Endothelial cell of umbilical vein (primary cell): Measurements from ENCODE around the gene RNF213.

Experiments
- TF ChIP-seq, protein P1 (sequence below), 2 donors: IDR thresholded peaks; 1 replicate in 1 of 2; 2 replicates in 1 of 2; pipeline ENCODE4 v1.5.1; 2011; ENCODE audit warnings: low read length in 2 of 2, mild to moderate bottlenecking in 2 of 2, moderate library complexity in 2 of 2, control low read depth in 1 of 2, inconsistent platforms in 1 of 2, low read depth in 1 of 2; ENCODE audit not compliant: insufficient read depth in 1 of 2; ENCODE audit errors: extremely low read depth in 1 of 2
- TF ChIP-seq, protein P2 (sequence below): IDR thresholded peaks from 2 replicates; pipeline ENCODE4 v1.6.1; 2011; ENCODE audit not compliant: insufficient read depth, insufficient read length

DNA sequence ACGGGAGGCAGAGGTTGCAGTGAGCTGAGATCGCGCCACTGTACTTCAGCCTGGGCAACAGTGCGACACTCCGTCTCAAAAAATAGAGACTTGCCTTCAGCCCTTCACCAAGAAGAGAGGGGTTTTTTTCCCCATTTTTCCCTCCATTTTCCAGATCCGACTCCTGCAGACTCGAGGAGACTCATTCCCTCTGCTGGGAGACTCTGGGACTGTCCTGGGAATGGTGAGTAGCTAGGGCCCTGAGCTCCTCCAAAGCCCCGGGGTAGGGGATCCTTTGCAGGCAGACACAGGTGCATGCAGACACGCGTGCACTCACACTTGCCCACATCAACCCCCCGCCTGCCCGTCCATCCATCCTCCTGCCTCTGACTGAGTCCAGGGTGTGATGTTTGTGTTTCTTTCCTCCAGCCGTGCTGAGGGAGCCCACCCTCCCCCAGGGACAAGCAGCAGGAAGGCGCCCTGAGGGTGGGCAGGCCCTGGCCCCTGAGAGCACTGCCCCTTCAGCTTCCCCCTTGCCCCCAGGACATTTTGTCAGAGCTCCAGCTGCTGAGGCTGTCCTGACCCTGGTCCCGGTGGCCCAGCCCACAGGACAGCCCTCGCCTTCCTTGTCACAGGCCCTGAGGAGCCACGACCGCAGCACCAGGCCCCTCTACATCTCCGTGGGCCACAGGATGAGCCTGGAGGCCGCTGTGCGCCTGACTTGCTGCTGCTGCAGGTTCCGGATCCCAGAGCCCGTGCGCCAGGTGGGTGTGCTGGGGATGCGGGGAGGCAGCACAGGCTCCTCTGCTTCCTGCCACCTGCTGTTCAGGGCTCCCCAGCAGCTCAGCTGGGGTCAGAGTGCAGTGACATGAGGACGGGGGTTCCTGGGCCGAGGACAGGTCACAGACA lies 164.5 kb downstream of the RNF213 start:
- TF ChIP-seq, protein P1, sequence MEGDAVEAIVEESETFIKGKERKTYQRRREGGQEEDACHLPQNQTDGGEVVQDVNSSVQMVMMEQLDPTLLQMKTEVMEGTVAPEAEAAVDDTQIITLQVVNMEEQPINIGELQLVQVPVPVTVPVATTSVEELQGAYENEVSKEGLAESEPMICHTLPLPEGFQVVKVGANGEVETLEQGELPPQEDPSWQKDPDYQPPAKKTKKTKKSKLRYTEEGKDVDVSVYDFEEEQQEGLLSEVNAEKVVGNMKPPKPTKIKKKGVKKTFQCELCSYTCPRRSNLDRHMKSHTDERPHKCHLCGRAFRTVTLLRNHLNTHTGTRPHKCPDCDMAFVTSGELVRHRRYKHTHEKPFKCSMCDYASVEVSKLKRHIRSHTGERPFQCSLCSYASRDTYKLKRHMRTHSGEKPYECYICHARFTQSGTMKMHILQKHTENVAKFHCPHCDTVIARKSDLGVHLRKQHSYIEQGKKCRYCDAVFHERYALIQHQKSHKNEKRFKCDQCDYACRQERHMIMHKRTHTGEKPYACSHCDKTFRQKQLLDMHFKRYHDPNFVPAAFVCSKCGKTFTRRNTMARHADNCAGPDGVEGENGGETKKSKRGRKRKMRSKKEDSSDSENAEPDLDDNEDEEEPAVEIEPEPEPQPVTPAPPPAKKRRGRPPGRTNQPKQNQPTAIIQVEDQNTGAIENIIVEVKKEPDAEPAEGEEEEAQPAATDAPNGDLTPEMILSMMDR (IDR thresholded peaks at IDR 0.05; ENCODE audit: extremely low read depth in 1 of 2, insufficient read depth in 1 of 2, low read depth in 1 of 2, low read length in 2 of 2): no peak
- TF ChIP-seq, protein P2, sequence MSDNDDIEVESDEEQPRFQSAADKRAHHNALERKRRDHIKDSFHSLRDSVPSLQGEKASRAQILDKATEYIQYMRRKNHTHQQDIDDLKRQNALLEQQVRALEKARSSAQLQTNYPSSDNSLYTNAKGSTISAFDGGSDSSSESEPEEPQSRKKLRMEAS: no peak
